Right kidney (tissue), 9 donors: ENCODE measurements around the gene CHRNA7.

Experiments
- DNase-seq: peaks from one replicate; pipeline ENCODE4 v3.0.0-alpha.2; 2016
- long read RNA-seq, 8 donors: transcript quantifications; one replicate each; lab custom pipeline, GENCODE V29; 2026

The CHRNA7 gene
- long read RNA-seq, donor 1, full-length matches to known transcripts: 16 of 16 reads
- long read RNA-seq, donor 1, partial matches to known transcripts: 0 of 16 reads
- long read RNA-seq, donor 1, other reads (novel, unspliced or antisense): 0 of 16 reads
- long read RNA-seq, donor 2, full-length matches to known transcripts: 8 of 8 reads
- long read RNA-seq, donor 2, partial matches to known transcripts: 0 of 8 reads
- long read RNA-seq, donor 2, other reads (novel, unspliced or antisense): 0 of 8 reads
- long read RNA-seq, donor 3, full-length matches to known transcripts: 15 of 15 reads
- long read RNA-seq, donor 3, partial matches to known transcripts: 0 of 15 reads
- long read RNA-seq, donor 3, other reads (novel, unspliced or antisense): 0 of 15 reads
- long read RNA-seq, donor 4, full-length matches to known transcripts: 43 of 43 reads
- long read RNA-seq, donor 4, partial matches to known transcripts: 0 of 43 reads
- long read RNA-seq, donor 4, other reads (novel, unspliced or antisense): 0 of 43 reads
- long read RNA-seq, donor 5, full-length matches to known transcripts: 26 of 26 reads
- long read RNA-seq, donor 5, partial matches to known transcripts: 0 of 26 reads
- long read RNA-seq, donor 5, other reads (novel, unspliced or antisense): 0 of 26 reads
- long read RNA-seq, donor 6, full-length matches to known transcripts: 12 of 12 reads
- long read RNA-seq, donor 6, partial matches to known transcripts: 0 of 12 reads
- long read RNA-seq, donor 6, other reads (novel, unspliced or antisense): 0 of 12 reads
- long read RNA-seq, donor 7: 0 reads
- long read RNA-seq, donor 8, full-length matches to known transcripts: 24 of 24 reads
- long read RNA-seq, donor 8, partial matches to known transcripts: 0 of 24 reads
- long read RNA-seq, donor 8, other reads (novel, unspliced or antisense): 0 of 24 reads

GRCh38 chr15:32029862-32030781 is at the start of gene CHRNA7:
Gene CHRNA7 (plus strand): TSS chr15:32030515. CDS start chr15:32030595, 80 bp downstream.
- peak; percentile 85 for DNase-seq

- DNase-seq: no peak
Observed at GRCh38 chr15:31985607-31986006, 44.7 kb upstream of the CHRNA7 start.

- no peak for DNase-seq
Observed at GRCh38 chr15:31993062-31993461, 37.3 kb upstream of the CHRNA7 start.

- DNase-seq: no peak
Observed at GRCh38 chr15:31997711-31998110, 32.6 kb upstream of the CHRNA7 start.

GRCh38 chr15:32003558-32003957 is 26.8 kb upstream of the CHRNA7 start:
- no peak for DNase-seq

GRCh38 chr15:32004249-32004648 is 26.1 kb upstream of the CHRNA7 start:
- DNase-seq: no peak

GRCh38 chr15:32007355-32007960 is 22.9 kb upstream of the CHRNA7 start:
- DNase-seq: no peak

- DNase-seq: no peak
Observed at GRCh38 chr15:32014953-32015352, 15.4 kb upstream of the CHRNA7 start.

- DNase-seq: no peak
Observed at GRCh38 chr15:32020156-32020555, 10.2 kb upstream of the CHRNA7 start.

- DNase-seq: no peak
Observed at GRCh38 chr15:32028921-32029320, 1.4 kb upstream of the CHRNA7 start.

GRCh38 chr15:32029409-32029861 is 880 bp upstream of the CHRNA7 start:
- DNase-seq: peak; percentile 83

- DNase-seq: peak; percentile 47
Observed at GRCh38 chr15:32030795-32031194, 480 bp downstream of the CHRNA7 start.

- no peak for DNase-seq
Observed at GRCh38 chr15:32033186-32033890, 3.0 kb downstream of the CHRNA7 start.

- no peak for DNase-seq
Observed at GRCh38 chr15:32034106-32034505, 3.8 kb downstream of the CHRNA7 start.

GRCh38 chr15:32035285-32035684 is 5.0 kb downstream of the CHRNA7 start:
- no peak for DNase-seq

- DNase-seq: no peak
Observed at GRCh38 chr15:32036971-32037370, 6.7 kb downstream of the CHRNA7 start.

- DNase-seq: no peak
Observed at GRCh38 chr15:32041294-32041693, 11.0 kb downstream of the CHRNA7 start.

- DNase-seq: no peak
Observed at GRCh38 chr15:32042269-32042972, 12.1 kb downstream of the CHRNA7 start.

GRCh38 chr15:32053719-32054118 is 23.4 kb downstream of the CHRNA7 start:
- no peak for DNase-seq

GRCh38 chr15:32057876-32058425 is 27.6 kb downstream of the CHRNA7 start:
- peak; percentile 13 for DNase-seq
